ENCODE measurements around the gene GBE1.

DNA sequence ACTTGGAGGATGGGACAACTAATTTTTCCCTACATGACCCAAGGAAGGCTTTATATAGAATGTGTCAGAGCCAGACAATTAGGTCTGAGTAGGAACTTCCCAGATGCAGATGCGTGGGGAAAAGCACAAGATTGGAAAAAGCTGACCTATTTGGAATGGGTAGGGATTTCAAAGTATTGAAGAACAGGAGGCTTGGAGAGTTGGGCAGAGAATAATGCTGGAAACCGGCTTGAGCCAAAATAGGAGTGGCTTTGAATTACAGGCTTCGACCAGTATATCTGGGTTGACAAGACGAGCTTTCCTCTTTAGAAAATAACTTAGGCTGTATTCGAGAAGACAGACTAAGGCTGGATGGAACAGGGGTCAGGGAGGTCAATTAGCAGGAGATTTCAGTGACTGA lies 181.1 kb downstream of the GBE1 start:
- TF ChIP-seq, protein P1, sequence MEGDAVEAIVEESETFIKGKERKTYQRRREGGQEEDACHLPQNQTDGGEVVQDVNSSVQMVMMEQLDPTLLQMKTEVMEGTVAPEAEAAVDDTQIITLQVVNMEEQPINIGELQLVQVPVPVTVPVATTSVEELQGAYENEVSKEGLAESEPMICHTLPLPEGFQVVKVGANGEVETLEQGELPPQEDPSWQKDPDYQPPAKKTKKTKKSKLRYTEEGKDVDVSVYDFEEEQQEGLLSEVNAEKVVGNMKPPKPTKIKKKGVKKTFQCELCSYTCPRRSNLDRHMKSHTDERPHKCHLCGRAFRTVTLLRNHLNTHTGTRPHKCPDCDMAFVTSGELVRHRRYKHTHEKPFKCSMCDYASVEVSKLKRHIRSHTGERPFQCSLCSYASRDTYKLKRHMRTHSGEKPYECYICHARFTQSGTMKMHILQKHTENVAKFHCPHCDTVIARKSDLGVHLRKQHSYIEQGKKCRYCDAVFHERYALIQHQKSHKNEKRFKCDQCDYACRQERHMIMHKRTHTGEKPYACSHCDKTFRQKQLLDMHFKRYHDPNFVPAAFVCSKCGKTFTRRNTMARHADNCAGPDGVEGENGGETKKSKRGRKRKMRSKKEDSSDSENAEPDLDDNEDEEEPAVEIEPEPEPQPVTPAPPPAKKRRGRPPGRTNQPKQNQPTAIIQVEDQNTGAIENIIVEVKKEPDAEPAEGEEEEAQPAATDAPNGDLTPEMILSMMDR (conservative IDR thresholded peaks at IDR 0.05; ENCODE audit: low read length) = no peak
- no peak for TF ChIP-seq EZH2phosphoT487 (IDR thresholded peaks at IDR 0.05; ENCODE audit: borderline replicate concordance)

All from Loucy (cell line).